ENCODE measurements around the gene PRR3.
"Not testable (repeated sequence)": the region's sequence is repeated elsewhere in the genome, so short reads cannot be mapped to it uniquely, and the experiment has no call there.

DNA sequence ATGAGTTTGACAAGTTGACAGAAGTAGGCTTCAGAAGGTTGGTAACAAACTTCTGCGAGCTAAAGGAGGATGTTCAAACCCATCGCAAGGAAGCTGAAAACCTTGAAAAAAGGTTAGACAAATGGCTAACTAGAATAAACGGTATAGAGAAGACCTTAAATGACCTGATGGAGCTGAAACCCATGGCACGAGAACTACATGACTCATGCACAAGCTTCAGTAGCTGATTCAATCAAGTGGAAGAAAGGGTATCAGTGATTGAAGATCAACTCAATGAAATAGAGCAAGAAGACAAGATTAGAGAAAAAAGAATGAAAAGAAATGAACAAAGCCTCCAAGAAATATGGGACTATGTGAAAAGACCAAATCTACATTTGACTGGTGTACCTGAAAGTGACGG, 35.1 kb upstream of the PRR3 start:
- TF ChIP-seq, protein P1, sequence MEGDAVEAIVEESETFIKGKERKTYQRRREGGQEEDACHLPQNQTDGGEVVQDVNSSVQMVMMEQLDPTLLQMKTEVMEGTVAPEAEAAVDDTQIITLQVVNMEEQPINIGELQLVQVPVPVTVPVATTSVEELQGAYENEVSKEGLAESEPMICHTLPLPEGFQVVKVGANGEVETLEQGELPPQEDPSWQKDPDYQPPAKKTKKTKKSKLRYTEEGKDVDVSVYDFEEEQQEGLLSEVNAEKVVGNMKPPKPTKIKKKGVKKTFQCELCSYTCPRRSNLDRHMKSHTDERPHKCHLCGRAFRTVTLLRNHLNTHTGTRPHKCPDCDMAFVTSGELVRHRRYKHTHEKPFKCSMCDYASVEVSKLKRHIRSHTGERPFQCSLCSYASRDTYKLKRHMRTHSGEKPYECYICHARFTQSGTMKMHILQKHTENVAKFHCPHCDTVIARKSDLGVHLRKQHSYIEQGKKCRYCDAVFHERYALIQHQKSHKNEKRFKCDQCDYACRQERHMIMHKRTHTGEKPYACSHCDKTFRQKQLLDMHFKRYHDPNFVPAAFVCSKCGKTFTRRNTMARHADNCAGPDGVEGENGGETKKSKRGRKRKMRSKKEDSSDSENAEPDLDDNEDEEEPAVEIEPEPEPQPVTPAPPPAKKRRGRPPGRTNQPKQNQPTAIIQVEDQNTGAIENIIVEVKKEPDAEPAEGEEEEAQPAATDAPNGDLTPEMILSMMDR (conservative IDR thresholded peaks at IDR 0.05; ENCODE audit: low read depth, low read length) = not testable (repeated sequence)
- not testable (repeated sequence) for TF ChIP-seq EZH2 (IDR thresholded peaks at IDR 0.05; ENCODE audit: borderline replicate concordance, low read depth, low read length, poor library complexity, severe bottlenecking)
